Measurements from ENCODE around the gene ITSN2.
A peak's percentile ranks its signal among the peaks of the same experiment; 100 is the strongest.

GRCh38 chr2:24307961-24308360 lies 52.4 kb downstream of the ITSN2 start:
- no peak for TF ChIP-seq CTCF (IDR thresholded peaks at IDR 0.05)
- TF ChIP-seq POLR2AphosphoS5 (IDR thresholded peaks at IDR 0.05) = peak; percentile 4
- TF ChIP-seq POLR2A (IDR thresholded peaks at IDR 0.05) = no peak
